ENCODE results near the gene ANXA5. TPM values are rescaled to one million over a fixed set of nuclear protein-coding genes. Genes with fewer than 3 reads are reported as not detected.

ANXA5 gene
- total RNA-seq, 4 donors from 2014 or later, result 101 to 107 (median 102) TPM

DNA sequence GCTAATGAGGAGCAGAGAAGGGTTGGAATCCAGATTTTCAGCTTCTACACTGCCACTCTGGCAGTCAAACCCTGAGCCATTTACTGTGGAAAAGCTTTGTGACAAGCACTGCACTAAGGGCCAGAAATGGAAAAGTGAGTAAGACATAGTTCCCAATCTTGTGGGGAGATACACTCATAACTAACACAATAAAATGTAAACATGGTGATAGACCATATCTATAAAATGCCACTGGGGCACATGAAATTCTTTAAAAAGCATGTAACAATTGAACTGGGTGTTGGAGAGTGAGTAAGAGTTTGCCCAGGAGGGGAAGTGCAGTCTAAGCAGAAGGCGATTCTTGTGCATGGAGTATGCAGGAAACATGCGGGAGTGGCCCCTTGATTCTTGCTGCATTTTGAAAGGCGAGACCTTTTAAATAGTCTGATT, 32.0 kb upstream of the ANXA5 start:
- Histone ChIP-seq H3K4me3 (no peak overlapping the region), H3K27ac (no peak overlapping the region), H3K9me3 (no peaks in the 10 kb centered on the region), H3K4me1 (no peaks in the 10 kb centered on the region), H3K36me3 (no peaks in the 10 kb centered on the region), H3K27me3 (no peaks in the 10 kb centered on the region)
- TF ChIP-seq, protein P1, sequence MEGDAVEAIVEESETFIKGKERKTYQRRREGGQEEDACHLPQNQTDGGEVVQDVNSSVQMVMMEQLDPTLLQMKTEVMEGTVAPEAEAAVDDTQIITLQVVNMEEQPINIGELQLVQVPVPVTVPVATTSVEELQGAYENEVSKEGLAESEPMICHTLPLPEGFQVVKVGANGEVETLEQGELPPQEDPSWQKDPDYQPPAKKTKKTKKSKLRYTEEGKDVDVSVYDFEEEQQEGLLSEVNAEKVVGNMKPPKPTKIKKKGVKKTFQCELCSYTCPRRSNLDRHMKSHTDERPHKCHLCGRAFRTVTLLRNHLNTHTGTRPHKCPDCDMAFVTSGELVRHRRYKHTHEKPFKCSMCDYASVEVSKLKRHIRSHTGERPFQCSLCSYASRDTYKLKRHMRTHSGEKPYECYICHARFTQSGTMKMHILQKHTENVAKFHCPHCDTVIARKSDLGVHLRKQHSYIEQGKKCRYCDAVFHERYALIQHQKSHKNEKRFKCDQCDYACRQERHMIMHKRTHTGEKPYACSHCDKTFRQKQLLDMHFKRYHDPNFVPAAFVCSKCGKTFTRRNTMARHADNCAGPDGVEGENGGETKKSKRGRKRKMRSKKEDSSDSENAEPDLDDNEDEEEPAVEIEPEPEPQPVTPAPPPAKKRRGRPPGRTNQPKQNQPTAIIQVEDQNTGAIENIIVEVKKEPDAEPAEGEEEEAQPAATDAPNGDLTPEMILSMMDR (IDR thresholded peaks at IDR 0.05), result no peak
- TF ChIP-seq POLR2AphosphoS5 (IDR thresholded peaks at IDR 0.05), result no peak
- WGBS, result 65% methylated on average over 3 of the region's 3 CpGs
- no peak for DNase-seq (ENCODE audit: low spot score in 2 of 2)

DNA sequence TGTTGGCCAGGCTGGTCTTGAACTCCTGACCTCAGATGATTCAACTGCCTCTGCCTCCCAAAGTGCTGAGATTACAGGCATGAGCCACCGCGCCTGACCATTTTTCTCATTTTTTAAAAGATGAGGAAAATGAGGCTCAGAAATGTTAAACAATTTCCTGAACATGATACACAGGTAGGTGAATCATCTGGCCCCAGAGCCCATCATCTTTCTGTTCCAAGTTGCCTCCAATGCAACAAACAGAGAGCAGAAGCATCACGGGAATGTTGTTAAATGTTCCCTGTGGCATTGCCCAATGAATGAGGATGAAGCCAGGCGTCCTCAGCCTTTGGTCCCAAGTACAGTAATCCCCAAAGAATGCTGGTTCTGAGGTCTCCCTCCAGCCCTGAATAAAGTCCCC, 31.3 kb upstream of the ANXA5 start:
- Histone ChIP-seq H3K36me3 (no peaks in the 10 kb centered on the region), H3K27ac (no peak overlapping the region), H3K27me3 (no peaks in the 10 kb centered on the region), H3K4me3 (no peak overlapping the region), H3K9me3 (no peaks in the 10 kb centered on the region), H3K4me1 (no peaks in the 10 kb centered on the region)
- DNase-seq (ENCODE audit: low spot score in 2 of 2), result no peak
- TF ChIP-seq EP300 (IDR thresholded peaks at IDR 0.05) (no peak), POLR2A (IDR thresholded peaks at IDR 0.05) (no peak), POLR2AphosphoS5 (IDR thresholded peaks at IDR 0.05) (no peak)
- TF ChIP-seq, protein P1 (IDR thresholded peaks at IDR 0.05), result no peak
- WGBS, result 82% methylated on average over 4 of the region's 4 CpGs

DNA sequence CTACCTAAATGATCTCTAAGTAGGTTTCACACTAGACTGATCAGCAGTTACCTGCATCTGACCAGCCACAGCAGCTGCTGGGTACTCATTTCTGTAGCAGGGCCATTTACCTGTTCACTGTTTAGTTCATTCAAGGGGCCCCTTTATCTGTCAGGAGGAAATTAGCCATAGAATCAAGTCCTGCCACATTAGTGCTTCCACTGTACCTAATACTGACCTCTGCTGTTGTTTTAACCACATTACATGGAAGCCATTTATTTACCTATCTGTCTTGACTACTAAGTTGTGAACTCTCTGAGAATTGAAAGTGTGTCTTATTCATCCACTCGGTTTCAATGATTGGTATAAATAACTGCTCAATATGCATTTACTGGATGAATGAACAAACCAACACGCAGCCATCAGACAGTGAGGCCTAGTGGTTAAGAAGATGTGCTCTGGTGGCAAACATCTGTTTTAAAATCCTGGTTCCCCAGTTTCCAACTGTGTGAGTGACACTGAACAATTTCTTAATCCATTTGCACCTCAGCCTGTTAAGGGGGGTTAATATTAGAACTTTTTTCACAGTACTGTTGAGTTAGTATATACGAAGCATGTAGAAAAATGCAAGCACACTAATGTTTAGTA, 30.0 kb upstream of the ANXA5 start:
- Histone ChIP-seq H3K9me3 (no peaks in the 10 kb centered on the region), H3K27me3 (no peaks in the 10 kb centered on the region), H3K4me1 (no peaks in the 10 kb centered on the region), H3K4me3 (no peak overlapping the region), H3K36me3 (no peaks in the 10 kb centered on the region), H3K27ac (no peak overlapping the region)
- no peak for TF ChIP-seq POLR2A (IDR thresholded peaks at IDR 0.05)
- TF ChIP-seq, protein P1 (IDR thresholded peaks at IDR 0.05), result peak; percentile 28 to 57
- WGBS, result 47% methylated on average over 3 of the region's 3 CpGs
- no peak for DNase-seq (ENCODE audit: low spot score in 2 of 2)

DNA sequence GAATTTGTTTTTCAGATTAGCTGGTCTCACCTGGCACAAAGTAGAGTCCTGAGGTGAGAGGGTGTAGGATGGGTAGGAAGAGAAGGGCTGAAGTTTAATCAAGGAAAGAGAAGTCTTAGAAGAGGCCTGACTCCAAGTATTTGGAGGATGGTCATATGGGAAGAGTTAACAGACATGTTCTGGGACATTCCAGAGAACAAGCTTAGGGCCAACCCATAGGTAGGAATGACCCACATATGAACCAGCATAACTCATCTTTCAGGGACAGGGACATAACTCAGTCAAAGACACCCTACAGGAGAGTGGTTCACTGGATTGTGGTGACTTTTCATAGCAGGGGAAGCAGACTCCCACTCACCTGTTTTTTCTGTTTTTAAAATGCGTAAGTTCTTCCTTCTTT, 27.9 kb upstream of the ANXA5 start:
- 97% methylated on average over 1 of the region's 1 CpG for WGBS

DNA sequence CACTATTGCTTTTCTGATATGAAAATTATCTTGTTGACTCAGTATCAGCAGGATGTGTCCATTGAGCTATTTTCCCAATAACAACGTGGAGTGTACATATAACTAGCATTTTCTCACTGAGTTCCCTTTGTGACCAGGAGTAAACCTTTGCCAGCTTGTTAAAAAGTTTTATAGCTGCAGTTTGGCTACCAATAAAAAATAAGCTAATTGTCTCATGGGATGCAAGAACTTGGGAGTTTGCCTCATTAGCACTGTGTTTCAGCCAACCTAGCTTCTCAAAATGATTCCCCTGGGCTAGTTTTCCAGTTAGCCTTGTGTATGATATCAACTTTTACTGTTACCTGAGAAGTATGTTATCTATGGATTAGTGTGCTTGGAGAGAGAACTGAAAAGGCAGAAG, 24.9 kb upstream of the ANXA5 start:
- DNase-seq (ENCODE audit: low spot score in 2 of 2), result no peak
- Histone ChIP-seq H3K9me3 (no peaks in the 10 kb centered on the region), H3K27ac (no peak overlapping the region), H3K36me3 (no peaks in the 10 kb centered on the region), H3K4me3 (no peak overlapping the region), H3K4me1 (no peaks in the 10 kb centered on the region), H3K27me3 (no peaks in the 10 kb centered on the region)
- 56% methylated on average over 1 of the region's 1 CpG for WGBS
- TF ChIP-seq POLR2AphosphoS5 (IDR thresholded peaks at IDR 0.05) (no peak), EP300 (IDR thresholded peaks at IDR 0.05) (no peak), POLR2A (IDR thresholded peaks at IDR 0.05) (no peak)
- TF ChIP-seq, protein P1 (IDR thresholded peaks at IDR 0.05), result no peak

More for the DNA sequence above, 27.9 kb upstream of the ANXA5 start:
- H3K27ac ChIP-seq, result no peak overlapping the region
- no peak for DNase-seq (ENCODE audit: low spot score in 2 of 2)
- H3K27me3 ChIP-seq, result no peaks in the 10 kb centered on the region
- H3K4me3 ChIP-seq, result no peak overlapping the region
- H3K9me3 ChIP-seq, result no peaks in the 10 kb centered on the region
- TF ChIP-seq POLR2A (IDR thresholded peaks at IDR 0.05), result no peak
- TF ChIP-seq, protein P1 (IDR thresholded peaks at IDR 0.05), result no peak
- TF ChIP-seq POLR2AphosphoS5 (IDR thresholded peaks at IDR 0.05), result no peak
- TF ChIP-seq EP300 (IDR thresholded peaks at IDR 0.05), result no peak
- no peaks in the 10 kb centered on the region for H3K4me1 ChIP-seq
- H3K36me3 ChIP-seq, result no peaks in the 10 kb centered on the region

Measured in suprapubic skin (tissue), 4 donors.